HG03196 (cell line): ENCODE results near the gene ADAMTS2.

Source experiments
- ATAC-seq: cut with Tn5 transposase; IDR thresholded peaks from one replicate; pipeline ENCODE4 v1.9.1; 2021; ENCODE audit not compliant: unreplicated experiment

Gene ADAMTS2

GRCh38 chr5:179258001-179258921, 87.0 kb downstream of the ADAMTS2 start:
- ATAC-seq = no peak

GRCh38 chr5:179257176-179257682, 88.0 kb downstream of the ADAMTS2 start:
- no peak for ATAC-seq

GRCh38 chr5:179256328-179257175, 88.7 kb downstream of the ADAMTS2 start:
- ATAC-seq = no peak

GRCh38 chr5:179255527-179256327, 89.5 kb downstream of the ADAMTS2 start:
- no peak for ATAC-seq

GRCh38 chr5:179254638-179255271, 90.5 kb downstream of the ADAMTS2 start:
- no peak for ATAC-seq

- no peak for ATAC-seq
Measured at GRCh38 chr5:179253730-179254129, 91.5 kb downstream of the ADAMTS2 start.

GRCh38 chr5:179251276-179251969, 93.8 kb downstream of the ADAMTS2 start:
- no peak for ATAC-seq

GRCh38 chr5:179250561-179251225, 94.6 kb downstream of the ADAMTS2 start:
- ATAC-seq = no peak

GRCh38 chr5:179246227-179246626, 99.0 kb downstream of the ADAMTS2 start:
- ATAC-seq = no peak

GRCh38 chr5:179245031-179245430, 100.2 kb downstream of the ADAMTS2 start:
- ATAC-seq = no peak

GRCh38 chr5:179244044-179244443, 101.2 kb downstream of the ADAMTS2 start:
- ATAC-seq = no peak

GRCh38 chr5:179243333-179243732, 101.9 kb downstream of the ADAMTS2 start:
- ATAC-seq = no peak

GRCh38 chr5:179242676-179243075, 102.6 kb downstream of the ADAMTS2 start:
- no peak for ATAC-seq

GRCh38 chr5:179241764-179242370, 103.4 kb downstream of the ADAMTS2 start:
- no peak for ATAC-seq

- ATAC-seq = no peak
Measured at GRCh38 chr5:179241175-179241574, 104.1 kb downstream of the ADAMTS2 start.

GRCh38 chr5:179240561-179240960, 104.7 kb downstream of the ADAMTS2 start:
- no peak for ATAC-seq

GRCh38 chr5:179239256-179240135, 105.8 kb downstream of the ADAMTS2 start:
- ATAC-seq = no peak

GRCh38 chr5:179238628-179238970, 106.7 kb downstream of the ADAMTS2 start:
- ATAC-seq = no peak
